HEK293T (cell line): ENCODE data around the gene TATDN3.
"Not testable (repeated sequence)": the region's sequence is repeated elsewhere in the genome, so short reads cannot be mapped to it uniquely, and the experiment has no call there.

Experiments
- CTCF ChIA-PET: fragments of 350-600 bp; formaldehyde crosslinking; extraction: SDS; loops from one replicate; lab custom pipeline; 2021; ENCODE audit warnings: antibody characterized with exemption, inconsistent platforms; lab: Yijun Ruan, JAX
- POLR2A ChIA-PET: fragments of 350-600 bp; formaldehyde crosslinking; extraction: SDS; loops from one replicate; lab custom pipeline; 2020; ENCODE audit warnings: antibody characterized with exemption, inconsistent platforms; lab: Yijun Ruan, JAX
- DNase-seq: peaks from one replicate; pipeline ENCODE4 v3.0.0; 2012; ENCODE audit warnings: mixed read lengths; ENCODE audit errors: extremely low spot score
- ARNT ChIP-seq: fragments of 450-650 bp; IDR thresholded peaks from 2 replicates; pipeline ENCODE4 v1.6.1; 2017; ENCODE audit warnings: mild to moderate bottlenecking
- BHLHE40 ChIP-seq: fragments of 450-650 bp; IDR thresholded peaks from 2 replicates; pipeline ENCODE4 v1.6.1; 2016; ENCODE audit warnings: mild to moderate bottlenecking, moderate library complexity, borderline replicate concordance
- CTBP1 ChIP-seq: fragments of 450-650 bp; IDR thresholded peaks from 2 replicates; pipeline ENCODE4 v1.6.1; 2016; ENCODE audit warnings: borderline replicate concordance
- ELF4 ChIP-seq: fragments of 450-650 bp; IDR thresholded peaks from 2 replicates; pipeline ENCODE4 v1.6.1; 2017; ENCODE audit warnings: antibody characterized with exemption
- FOXA1 ChIP-seq: fragments of 450-650 bp; IDR thresholded peaks from 2 replicates; pipeline ENCODE4 v1.6.1; 2016; ENCODE audit warnings: mild to moderate bottlenecking
- FOXK2 ChIP-seq: fragments of 450-650 bp; IDR thresholded peaks from 2 replicates; pipeline ENCODE4 v1.6.1; 2016; ENCODE audit warnings: mild to moderate bottlenecking
- FOXM1 ChIP-seq: fragments of 450-650 bp; IDR thresholded peaks from 2 replicates; pipeline ENCODE4 v1.6.1; 2017; ENCODE audit warnings: mild to moderate bottlenecking, borderline replicate concordance
- HDGF ChIP-seq: fragments of 450-650 bp; IDR thresholded peaks from 2 replicates; pipeline ENCODE4 v1.6.1; 2017; ENCODE audit warnings: antibody characterized with exemption, borderline replicate concordance
- L3MBTL2 ChIP-seq: fragments of 450-650 bp; conservative IDR thresholded peaks from 2 replicates; pipeline ENCODE4 v1.6.1; 2016; ENCODE audit warnings: mild to moderate bottlenecking
- LEF1 ChIP-seq: fragments of 450-650 bp; IDR thresholded peaks from 2 replicates; pipeline ENCODE4 v1.6.1; 2017; ENCODE audit warnings: mild to moderate bottlenecking, borderline replicate concordance
- NFRKB ChIP-seq: fragments of 450-650 bp; IDR thresholded peaks from 2 replicates; pipeline ENCODE4 v1.6.1; 2016; ENCODE audit warnings: mild to moderate bottlenecking, moderate library complexity
- PKNOX1 ChIP-seq: fragments of 450-650 bp; IDR thresholded peaks from 2 replicates; pipeline ENCODE4 v1.6.1; 2016
- SP1 ChIP-seq: fragments of 450-650 bp; IDR thresholded peaks from 2 replicates; pipeline ENCODE4 v1.6.1; 2017
- SUZ12 ChIP-seq: fragments of 450-650 bp; IDR thresholded peaks from 2 replicates; pipeline ENCODE4 v1.6.1; 2016; ENCODE audit warnings: mild to moderate bottlenecking
- TARDBP ChIP-seq: fragments of 450-650 bp; IDR thresholded peaks from 2 replicates; pipeline ENCODE4 v1.6.1; 2016
- ZNF384 ChIP-seq: fragments of 450-650 bp; IDR thresholded peaks from 2 replicates; pipeline ENCODE4 v1.6.1; 2016

The TATDN3 gene

GRCh38 chr1:212862111-212862690 lies 70.5 kb downstream of the TATDN3 start:
- POLR2A ChIA-PET = no interaction called here
- TF ChIP-seq SP1 (no peak), FOXM1 (no peak), HDGF (no peak), PKNOX1 (no peak), NFRKB (no peak), BHLHE40 (no peak), FOXA1 (no peak), SUZ12 (no peak), ZNF384 (no peak), FOXK2 (no peak), ELF4 (no peak), ARNT (no peak), LEF1 (no peak), CTBP1 (no peak), TARDBP (no peak), L3MBTL2 (no peak)
- CTCF ChIA-PET = no interaction called here
- no peak for DNase-seq

GRCh38 chr1:212863345-212863744 lies 71.7 kb downstream of the TATDN3 start:
- ChIA-PET CTCF (interaction anchor here (0.6 kb wide), 1 partner anchor 72 kb away, joined by 4 read pairs; no protein-coding TSS in a partner anchor), POLR2A (interaction anchor here (0.7 kb wide), 1 partner anchor 9 kb away, joined by 3 read pairs; no protein-coding TSS in a partner anchor)
- not testable (repeated sequence) for DNase-seq

- no peak for DNase-seq
- TF ChIP-seq SP1 = no peak
- TF ChIP-seq ELF4 = no peak
- no peak for TF ChIP-seq BHLHE40
- ChIA-PET CTCF (no interaction called here), POLR2A (no interaction called here)
These were observed 72.5 kb downstream of the TATDN3 start for GRCh38 chr1:212864201-212864600.
